Erythroblast (primary cell): ENCODE results near the gene KCNK18.

Experiments used
- GATA1 ChIP-seq: IDR thresholded peaks from 2 replicates; pipeline ENCODE4 v1.6.1; 2011; ENCODE audit warnings: low read depth, mild to moderate bottlenecking, control low read depth, low read length, moderate library complexity
- POLR2A ChIP-seq: IDR thresholded peaks from 2 replicates; pipeline ENCODE4 v1.6.1; 2011; ENCODE audit warnings: mild to moderate bottlenecking, low read length

DNA sequence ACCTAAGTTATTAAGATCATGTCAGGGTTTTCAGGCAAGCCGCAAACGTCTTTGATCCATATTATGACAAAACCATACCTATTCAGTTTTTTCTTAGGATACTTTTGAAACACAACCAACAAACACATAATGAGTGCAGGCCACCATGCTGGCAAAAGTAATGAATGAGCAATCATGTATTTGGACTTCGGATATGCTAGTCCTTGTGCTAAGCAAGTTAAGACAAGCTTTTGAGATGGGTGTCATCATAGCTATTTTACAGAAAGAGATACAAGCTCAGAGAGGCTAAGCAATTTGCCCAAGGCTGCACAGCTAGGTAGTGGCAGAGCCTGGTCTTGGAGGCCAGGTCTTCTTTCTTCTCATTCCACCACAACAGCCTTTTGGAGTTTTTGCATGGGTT, 12.5 kb upstream of the KCNK18 start:
- TF ChIP-seq POLR2A (no peak), GATA1 (no peak)
